ENCODE measurements around the gene XRCC5.
"Not testable (repeated sequence)": the region's sequence is repeated elsewhere in the genome, so short reads cannot be mapped to it uniquely, and the experiment has no call there.

Gene XRCC5

GRCh38 chr2:216202626-216203250 lies 93.6 kb downstream of the XRCC5 start:
- no peak for TF ChIP-seq CTCF (IDR thresholded peaks at IDR 0.05; ENCODE audit: low read length, missing control alignments)
- DNase-seq (ENCODE audit: low read depth), result no peak
- H3K4me3 ChIP-seq (replicated peaks; ENCODE audit: low read depth, low read length), result no peak overlapping the region

- no peak overlapping the region for H3K4me3 ChIP-seq (replicated peaks; ENCODE audit: low read depth, low read length)
- DNase-seq (ENCODE audit: low read depth), result no peak
- TF ChIP-seq CTCF (IDR thresholded peaks at IDR 0.05; ENCODE audit: low read length, missing control alignments), result no peak
These were observed 96.3 kb downstream of the XRCC5 start for GRCh38 chr2:216205486-216205885.

- no peak for TF ChIP-seq CTCF (IDR thresholded peaks at IDR 0.05; ENCODE audit: low read length, missing control alignments)
- no peak overlapping the region for H3K4me3 ChIP-seq (replicated peaks; ENCODE audit: low read depth, low read length)
- DNase-seq (ENCODE audit: low read depth), result no peak
These were observed 97.0 kb downstream of the XRCC5 start for GRCh38 chr2:216206041-216206703.

GRCh38 chr2:216206821-216207220 lies 97.7 kb downstream of the XRCC5 start:
- DNase-seq (ENCODE audit: low read depth), result no peak
- TF ChIP-seq CTCF (IDR thresholded peaks at IDR 0.05; ENCODE audit: low read length, missing control alignments), result no peak
- H3K4me3 ChIP-seq (replicated peaks; ENCODE audit: low read depth, low read length), result no peak overlapping the region

- DNase-seq (ENCODE audit: low read depth); H3K4me3 ChIP-seq (replicated peaks; ENCODE audit: low read depth, low read length): not testable (repeated sequence)
These were observed 99.5 kb downstream of the XRCC5 start for GRCh38 chr2:216208661-216209060.

- H3K4me3 ChIP-seq (replicated peaks; ENCODE audit: low read depth, low read length), result no peak overlapping the region
- peak; percentile 51 for DNase-seq (ENCODE audit: low read depth)
- TF ChIP-seq CTCF (IDR thresholded peaks at IDR 0.05; ENCODE audit: low read length, missing control alignments), result no peak
These were observed 101.8 kb downstream of the XRCC5 start for GRCh38 chr2:216210701-216211540.

- no peak for DNase-seq (ENCODE audit: low read depth)
- H3K4me3 ChIP-seq (replicated peaks; ENCODE audit: low read depth, low read length), result no peak overlapping the region
- TF ChIP-seq CTCF (IDR thresholded peaks at IDR 0.05; ENCODE audit: low read length, missing control alignments), result no peak
These were observed 102.5 kb downstream of the XRCC5 start for GRCh38 chr2:216211614-216212145.
